Neutrophil (primary cell): ENCODE data around the gene FAU.
"Not testable (repeated sequence)": the region's sequence is repeated elsewhere in the genome, so short reads cannot be mapped to it uniquely, and the experiment has no call there.

Experiments
- H3K27ac ChIP-seq: fragments of 200-600 bp; sonication (generic); 2 replicates; pipeline ENCODE4 v1.5.1; 2016; ENCODE audit warnings: mild to moderate bottlenecking, moderate library complexity
- H3K27me3 ChIP-seq: fragments of 200-600 bp; sonication (generic); 2 replicates; pipeline ENCODE4 v1.6.0; 2016; ENCODE audit warnings: mild to moderate bottlenecking
- H3K36me3 ChIP-seq: fragments of 200-600 bp; sonication (generic); 2 replicates; pipeline ENCODE4 v1.5.1; 2017
- H3K4me1 ChIP-seq, 2 experiments: fragments of 200-600 bp in 1 of 2; sonication (generic) in 1 of 2; 1 replicate in 1 of 2; 2 replicates in 1 of 2; pipeline versions ENCODE4 v1.5.1 to v1.6.1; 2013 to 2016; ENCODE audit warnings: low read depth in 1 of 2, low read length in 1 of 2, mild to moderate bottlenecking in 1 of 2, moderate library complexity in 1 of 2; ENCODE audit not compliant: control insufficient read depth in 1 of 2, insufficient read depth in 1 of 2
- H3K4me3 ChIP-seq, 2 experiments: fragments of 200-600 bp in 1 of 2; sonication (generic) in 1 of 2; 1 replicate in 1 of 2; 2 replicates in 1 of 2; pipeline ENCODE4 v1.5.1; 2013 to 2016; ENCODE audit warnings: low read depth in 1 of 2, low read length in 1 of 2, mild to moderate bottlenecking in 1 of 2, moderate library complexity in 1 of 2
- H3K9me3 ChIP-seq: fragments of 200-600 bp; sonication (generic); 2 replicates; pipeline ENCODE4 v1.5.1; 2016
- CTCF ChIP-seq: fragments of 200-600 bp; sonication (generic); IDR thresholded peaks from 2 replicates; pipeline ENCODE4 v1.5.1; 2016; ENCODE audit warnings: antibody characterized with exemption

FAU gene

GRCh38 chr11:65156926-65157325, 35.0 kb upstream of the FAU start:
- H3K4me1 ChIP-seq, result peaks cover 10 to 12% of the 10 kb centered on the region in 2 experiments
- H3K36me3 ChIP-seq, result no peaks in the 10 kb centered on the region
- TF ChIP-seq CTCF, result no peak
- H3K27me3 ChIP-seq, result no peaks in the 10 kb centered on the region
- H3K9me3 ChIP-seq, result no peaks in the 10 kb centered on the region
- H3K4me3 ChIP-seq, result no peak overlapping the region
- H3K27ac ChIP-seq, result no peak overlapping the region

- TF ChIP-seq CTCF, result no peak
- peaks cover 17 to 18% of the 10 kb centered on the region in 2 experiments for H3K4me1 ChIP-seq
- no peak overlapping the region for H3K4me3 ChIP-seq
- no peaks in the 10 kb centered on the region for H3K27me3 ChIP-seq
- H3K9me3 ChIP-seq, result no peaks in the 10 kb centered on the region
- no peak overlapping the region for H3K27ac ChIP-seq
- no peaks in the 10 kb centered on the region for H3K36me3 ChIP-seq
Observed at GRCh38 chr11:65156256-65156655, 34.3 kb upstream of the FAU start.

GRCh38 chr11:65152122-65152521, 30.2 kb upstream of the FAU start:
- no peak overlapping the region for H3K4me3 ChIP-seq

GRCh38 chr11:65151331-65151899, 29.5 kb upstream of the FAU start:
- Histone ChIP-seq H3K4me1 (peaks cover 37 to 45% of the 10 kb centered on the region in 2 experiments), H3K27me3 (no peaks in the 10 kb centered on the region), H3K27ac (peak overlapping the region; percentile 84)

More at GRCh38 chr11:65152122-65152521, 30.2 kb upstream of the FAU start:
- H3K9me3 ChIP-seq, result no peaks in the 10 kb centered on the region
- H3K36me3 ChIP-seq, result no peaks in the 10 kb centered on the region
- H3K27me3 ChIP-seq, result no peaks in the 10 kb centered on the region
- peaks cover 40 to 43% of the 10 kb centered on the region in 2 experiments for H3K4me1 ChIP-seq
- TF ChIP-seq CTCF, result no peak
- H3K27ac ChIP-seq, result peak overlapping the region; percentile 84

GRCh38 chr11:65150509-65151299, 28.8 kb upstream of the FAU start:
- Histone ChIP-seq H3K4me3 (no peak overlapping the region), H3K27me3 (no peaks in the 10 kb centered on the region), H3K27ac (peak overlapping the region; percentile 84), H3K36me3 (no peaks in the 10 kb centered on the region), H3K4me1 (peaks cover 38 to 49% of the 10 kb centered on the region in 2 experiments), H3K9me3 (no peaks in the 10 kb centered on the region)
- peak; percentile 30 for TF ChIP-seq CTCF

More at GRCh38 chr11:65151331-65151899, 29.5 kb upstream of the FAU start:
- Histone ChIP-seq H3K4me3 (no peak overlapping the region), H3K9me3 (no peaks in the 10 kb centered on the region), H3K36me3 (no peaks in the 10 kb centered on the region)
- TF ChIP-seq CTCF, result no peak

GRCh38 chr11:65150131-65150508, 28.2 kb upstream of the FAU start:
- H3K4me3 ChIP-seq, H3K27me3 ChIP-seq, H3K9me3 ChIP-seq, H3K36me3 ChIP-seq: not testable (repeated sequence)
- Histone ChIP-seq H3K4me1 (peaks cover 40 to 51% of the 10 kb centered on the region in 2 experiments), H3K27ac (peak overlapping the region; percentile 84)
